PFSK-1 (cell line): ENCODE results near the gene SLC36A3.

Experiments
- REST ChIP-seq, 2 experiments: IDR thresholded peaks; 2 replicates each; pipeline versions ENCODE4 v1.6.1 to v1.8.0; 2011 to 2012; ENCODE audit warnings: low read depth in 2 of 2, low read length in 2 of 2, control low read depth in 1 of 2, inconsistent platforms in 1 of 2, mild to moderate bottlenecking in 1 of 2, moderate library complexity in 1 of 2; ENCODE audit not compliant: insufficient read depth in 1 of 2
- SIN3A ChIP-seq: IDR thresholded peaks from 2 replicates; pipeline ENCODE4 v1.6.1; 2012; ENCODE audit warnings: mild to moderate bottlenecking, low read length, moderate library complexity, borderline replicate concordance; ENCODE audit not compliant: insufficient read depth
- TAF1 ChIP-seq: IDR thresholded peaks from 2 replicates; pipeline ENCODE4 v1.6.1; 2012; ENCODE audit warnings: low read length, control low read depth, borderline replicate concordance; ENCODE audit not compliant: insufficient read depth

GRCh38 chr5:151348789-151349188 lies 45.2 kb upstream of the SLC36A3 start:
- TF ChIP-seq TAF1 (no peak), SIN3A (no peak), REST (IDR thresholded peaks at IDR 0.05; ENCODE audit: insufficient read depth in 1 of 2, low read depth in 2 of 2, low read length in 2 of 2) (no peak)
